IPS-NIHi7 (cell line): ENCODE measurements around the gene JMJD1C.
A peak's percentile ranks its signal among the peaks of the same experiment; 100 is the strongest.

Experiments used
- DNase-seq: peaks from one replicate; pipeline ENCODE4 v3.0.0; 2012; ENCODE audit warnings: mixed read lengths; ENCODE audit errors: extremely low spot score

The JMJD1C gene

GRCh38 chr10:63217120-63217605, 248.6 kb downstream of the JMJD1C start:
- DNase-seq = peak; percentile 13

DNA sequence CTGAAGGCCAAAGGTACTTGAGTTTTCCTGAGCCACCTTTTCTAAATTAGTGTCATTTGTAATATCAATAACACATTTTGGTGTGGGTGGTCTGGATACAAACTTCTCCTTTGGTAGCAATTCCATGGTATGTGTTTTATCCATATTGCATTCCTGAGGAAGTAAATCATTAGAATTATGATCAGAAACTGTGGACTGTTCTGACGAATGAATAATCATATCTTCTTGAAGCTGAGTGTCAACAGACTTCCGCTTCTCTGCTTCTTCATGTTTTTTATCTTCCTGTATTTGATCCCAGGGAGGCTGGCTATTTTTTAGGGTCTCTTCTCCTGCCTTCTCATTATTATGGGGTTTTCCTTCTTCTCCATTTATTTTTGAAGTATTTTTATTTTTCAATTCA, 251.2 kb downstream of the JMJD1C start:
- no peak for DNase-seq

DNA sequence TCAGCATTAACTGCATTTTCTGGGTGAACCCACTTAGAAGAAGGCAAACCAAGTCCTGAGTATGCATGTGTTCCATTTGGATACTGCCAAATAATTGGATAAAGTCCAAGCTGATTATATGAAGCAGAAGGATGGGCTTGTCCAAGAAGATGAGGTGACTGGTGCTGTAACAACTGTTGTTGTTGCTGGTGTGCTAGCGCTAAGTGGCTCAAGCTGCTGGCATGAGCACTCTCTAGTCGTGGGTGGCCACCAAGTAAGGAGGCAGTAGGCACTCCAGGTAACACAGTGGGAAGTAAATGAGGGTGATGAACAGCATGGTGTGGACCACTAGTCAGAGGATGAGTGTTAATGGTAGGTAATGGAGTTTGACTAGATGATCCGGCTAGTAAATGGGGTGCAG, 252.3 kb downstream of the JMJD1C start:
- DNase-seq = no peak

- no peak for DNase-seq
These were observed 255.1 kb downstream of the JMJD1C start for GRCh38 chr10:63210611-63211196.

DNA sequence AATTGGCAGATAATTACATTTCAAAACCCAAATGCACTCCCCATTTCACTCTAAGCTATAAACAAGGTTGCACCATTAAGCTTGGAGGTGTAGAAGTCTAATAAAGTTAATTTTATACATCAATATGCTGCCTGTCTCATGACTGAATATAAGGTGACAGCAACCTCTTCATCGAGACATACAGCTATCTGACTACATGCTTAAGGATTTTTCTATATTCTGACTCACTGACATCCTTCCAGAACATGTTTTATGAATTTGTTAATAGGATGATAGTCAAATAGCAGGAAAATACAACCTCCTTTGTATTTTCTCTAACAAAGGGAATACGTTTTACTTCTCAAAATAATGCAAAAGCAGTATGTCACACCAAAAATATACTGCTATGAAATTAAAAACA, 256.1 kb downstream of the JMJD1C start:
- no peak for DNase-seq

GRCh38 chr10:63208986-63209385, 256.8 kb downstream of the JMJD1C start:
- DNase-seq = peak; percentile 19

- DNase-seq = no peak
These were observed 258.6 kb downstream of the JMJD1C start for GRCh38 chr10:63206997-63207811.

DNA sequence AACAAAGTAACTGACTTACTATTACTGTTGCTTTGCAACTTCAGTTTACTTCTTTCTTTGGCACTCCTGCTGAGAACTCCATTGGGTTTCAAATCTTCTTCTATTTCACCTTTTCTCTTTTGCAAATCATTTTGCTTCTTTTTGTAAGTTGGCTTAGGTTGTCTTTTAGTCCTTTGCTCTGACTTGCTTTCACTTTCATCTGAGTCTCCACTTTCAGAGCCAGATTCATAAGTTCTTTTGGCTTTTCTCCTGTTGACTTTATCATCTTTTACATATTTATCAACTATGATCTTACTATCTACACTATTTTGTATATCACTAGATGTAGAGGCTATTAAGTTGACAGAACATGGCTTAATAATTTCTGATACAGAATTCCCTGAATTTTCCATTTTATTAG, 259.2 kb downstream of the JMJD1C start:
- DNase-seq = no peak

DNA sequence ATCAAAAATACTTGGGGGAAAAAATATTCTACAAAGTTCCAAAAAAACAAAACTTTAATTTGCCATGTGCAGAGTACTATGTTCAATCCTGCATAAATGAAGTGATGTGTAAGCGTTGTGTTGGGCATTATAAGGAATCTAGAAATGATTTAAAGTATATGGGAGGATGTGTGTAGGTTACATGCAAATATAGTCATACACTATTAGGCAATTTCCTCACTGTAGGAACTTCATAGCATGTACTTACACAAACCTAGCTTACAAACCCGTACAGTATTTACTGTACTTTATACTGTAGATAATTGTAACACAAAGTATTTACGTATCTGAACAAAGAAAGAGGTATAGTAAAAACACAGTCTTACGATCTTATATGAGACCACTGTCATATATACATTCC, 260.4 kb downstream of the JMJD1C start:
- no peak for DNase-seq

GRCh38 chr10:63204667-63205391, 260.9 kb downstream of the JMJD1C start:
- DNase-seq = no peak

DNA sequence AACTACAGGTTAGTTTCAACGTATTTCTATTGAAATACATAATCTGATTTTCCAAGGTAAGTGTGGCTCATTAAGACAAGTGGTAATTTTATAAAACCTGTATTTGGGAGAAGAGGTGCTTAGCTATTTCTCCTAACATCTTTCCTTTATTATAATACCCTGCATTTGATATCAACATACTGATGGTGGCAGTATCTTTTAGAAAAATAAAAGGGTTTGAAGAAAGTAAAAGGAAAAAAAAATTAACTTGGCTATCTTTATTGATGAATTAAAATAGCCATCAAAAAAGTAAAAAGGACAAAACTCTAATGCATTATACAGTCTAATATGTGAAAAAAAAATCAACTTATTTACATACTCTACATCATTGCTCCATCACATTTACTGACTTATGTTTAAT, 264.7 kb downstream of the JMJD1C start:
- no peak for DNase-seq

- no peak for DNase-seq
These were observed 265.3 kb downstream of the JMJD1C start for GRCh38 chr10:63200431-63200830.

DNA sequence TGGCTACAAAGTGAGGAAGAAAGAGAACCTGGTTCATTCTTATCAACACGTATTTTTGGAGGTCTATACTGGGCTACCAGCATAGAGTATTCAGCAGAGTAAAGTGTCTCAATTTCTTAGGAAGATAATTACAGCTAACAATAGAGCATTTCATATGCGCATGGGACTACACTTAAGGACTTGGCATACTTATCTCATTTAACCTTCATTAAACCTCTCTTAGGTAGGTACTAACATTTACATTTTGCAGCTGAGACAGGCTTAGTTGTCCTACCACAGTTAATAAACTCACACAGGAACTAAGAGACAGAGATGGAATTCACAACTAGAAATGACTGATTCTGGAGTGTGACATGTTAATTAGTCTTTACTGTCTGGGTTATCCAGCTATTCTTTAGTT, 266.1 kb downstream of the JMJD1C start:
- DNase-seq = no peak

DNA sequence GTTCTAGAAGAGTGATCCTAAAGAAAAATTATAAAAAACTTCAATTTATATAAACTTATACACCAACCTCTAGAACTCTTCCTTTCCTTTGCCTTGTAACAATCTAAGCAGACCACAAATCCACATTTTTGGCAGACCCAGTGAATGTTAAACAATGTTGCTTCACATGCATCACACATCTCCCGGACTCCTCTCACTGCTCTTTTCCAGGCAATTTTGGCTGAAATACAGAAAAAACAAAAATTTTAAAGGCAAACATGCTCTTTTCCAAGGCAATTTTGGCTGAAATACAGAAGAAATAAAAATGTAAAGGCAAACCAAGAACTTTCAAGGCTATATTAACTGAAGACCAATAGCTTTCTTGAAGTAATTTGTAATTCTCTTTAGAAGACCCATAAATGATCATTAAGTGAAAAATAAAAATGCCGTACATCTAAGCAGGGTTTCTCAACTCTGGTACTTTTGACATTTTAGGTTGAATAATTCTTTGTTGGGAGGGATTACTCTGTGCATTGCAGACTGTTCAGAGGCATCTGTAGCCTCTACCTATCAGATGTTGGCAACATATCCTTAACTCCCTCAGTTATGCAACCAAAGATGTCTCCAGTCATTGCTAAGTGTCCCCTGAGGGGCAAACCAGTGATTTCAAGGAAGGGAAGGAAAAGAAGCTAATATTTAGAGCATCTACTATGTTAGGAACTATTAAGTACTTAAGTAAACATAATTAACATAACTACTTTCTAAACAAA, 268.3 kb downstream of the JMJD1C start:
- DNase-seq = no peak

DNA sequence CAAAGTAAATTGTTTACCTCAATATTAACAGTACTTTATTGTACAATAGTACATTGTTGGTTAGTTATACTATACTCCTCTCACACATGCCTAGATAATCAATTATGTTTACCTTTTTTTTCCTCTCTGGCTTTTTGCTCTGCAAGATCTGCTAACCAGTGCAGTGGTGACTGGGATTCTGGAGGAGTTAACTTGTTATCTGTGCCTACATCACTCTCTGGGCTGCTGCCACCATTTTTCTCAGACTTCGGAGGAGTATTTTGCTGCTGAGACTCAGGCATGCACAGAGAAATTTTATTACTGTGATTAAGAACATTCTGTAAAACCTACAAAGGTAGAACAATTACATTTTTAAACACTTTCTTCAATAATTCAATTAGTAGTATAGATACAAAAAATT, 273.0 kb downstream of the JMJD1C start:
- DNase-seq = no peak

GRCh38 chr10:63175534-63175933, 290.2 kb downstream of the JMJD1C start:
- DNase-seq = no peak

DNA sequence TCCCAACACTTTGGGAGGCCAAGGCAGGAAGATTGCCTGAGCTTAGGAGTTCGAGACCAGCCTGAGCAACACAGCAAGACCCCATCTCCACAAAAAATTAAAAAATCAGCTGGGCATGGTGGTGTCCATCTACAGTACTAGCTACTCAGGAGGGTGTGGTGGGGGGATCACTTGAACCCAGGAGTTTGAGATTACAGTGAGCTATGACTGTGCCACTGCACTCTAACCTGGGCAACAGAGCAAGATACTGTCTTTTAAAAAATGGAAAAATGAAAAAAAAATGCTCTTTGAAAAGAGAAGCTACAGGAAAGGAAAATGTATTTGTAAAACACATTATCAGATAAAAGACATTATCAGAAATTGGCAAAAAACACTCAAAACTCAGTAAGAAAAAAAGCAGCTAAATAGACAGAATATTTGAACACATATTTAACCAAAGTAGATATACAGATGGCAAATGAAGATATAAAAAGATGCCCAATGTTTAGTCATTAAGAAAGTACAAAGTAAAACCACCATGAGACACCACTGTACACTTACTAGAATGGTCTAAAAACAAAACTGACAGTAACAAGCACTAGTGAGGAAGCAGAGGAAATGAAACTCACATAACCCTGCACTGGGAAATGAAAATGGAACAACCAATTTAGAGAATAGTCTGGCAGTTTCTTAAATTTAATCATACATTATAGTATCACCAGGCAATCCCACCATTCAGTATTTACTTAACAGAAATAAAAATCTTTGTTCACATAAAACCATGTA, 292.1 kb downstream of the JMJD1C start:
- DNase-seq = no peak

DNA sequence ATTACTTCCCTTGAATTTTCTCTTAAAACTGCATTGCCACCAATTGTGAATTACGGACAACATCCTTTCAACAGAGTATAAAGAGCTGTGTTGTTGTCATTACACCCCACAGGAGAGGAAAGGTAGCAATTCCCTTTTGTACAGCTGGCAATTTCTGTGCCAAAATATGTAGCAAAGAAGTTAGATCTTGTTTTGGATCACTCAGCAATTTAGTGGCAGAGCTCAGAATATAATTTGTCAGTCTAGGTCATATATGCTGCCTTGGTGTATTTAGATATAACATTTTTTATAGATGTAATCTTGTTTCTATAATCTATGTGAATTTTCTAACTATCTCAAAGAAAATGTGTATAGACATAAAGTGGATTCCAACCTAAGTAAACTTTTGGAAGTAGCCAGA, 293.9 kb downstream of the JMJD1C start:
- DNase-seq = no peak

- no peak for DNase-seq
These were observed 294.4 kb downstream of the JMJD1C start for GRCh38 chr10:63171255-63171855.

DNA sequence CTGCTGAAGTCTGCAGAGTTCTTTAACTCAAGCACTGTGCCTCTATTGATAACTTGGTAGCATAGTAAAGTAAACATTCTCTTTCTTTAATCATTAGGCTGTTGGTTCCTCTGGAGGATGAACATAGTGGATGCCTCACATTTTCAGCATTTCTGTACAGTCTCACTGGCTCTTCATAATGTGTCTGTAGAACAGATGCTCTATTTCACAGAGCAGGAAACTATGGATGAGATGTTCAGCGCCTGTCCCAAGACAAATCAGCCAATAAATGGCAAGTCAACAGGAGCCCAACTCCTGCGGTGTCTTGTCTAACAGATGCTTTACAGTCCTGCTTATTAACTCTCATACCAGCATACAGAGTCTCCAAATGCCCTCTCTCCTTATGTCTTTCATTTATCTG, 296.2 kb downstream of the JMJD1C start:
- no peak for DNase-seq
